ENCODE measurements around the gene ZNF600.
"Not testable (repeated sequence)": the region's sequence is repeated elsewhere in the genome, so short reads cannot be mapped to it uniquely, and the experiment has no call there.

Gene ZNF600

GRCh38 chr19:52789440-52789839 lies 2.8 kb upstream of the ZNF600 start:
- Histone ChIP-seq H3K79me2 (ENCODE audit: insufficient read depth, low read length) (peaks cover 18% of the 10 kb centered on the region; the same call in 1 of the 2 replicates), H3K4me3 (ENCODE audit: insufficient read depth, low read length, poor library complexity, severe bottlenecking) (no peak overlapping the region), H3K27ac (ENCODE audit: low read depth, low read length) (no peak overlapping the region), H3K9me3 (ENCODE audit: insufficient read depth, low read length) (no peaks in the 10 kb centered on the region), H4K20me1 (ENCODE audit: low read depth, low read length) (no peaks in the 10 kb centered on the region), H3F3A (ENCODE audit: insufficient read depth) (no peaks in the 10 kb centered on the region), H3K36me3 (ENCODE audit: low read length) (no peaks in the 10 kb centered on the region), H3K9ac (ENCODE audit: low read length) (no peak overlapping the region), H3K27me3 (ENCODE audit: low read length) (no peaks in the 10 kb centered on the region), H3K9me2 (replicated peaks; ENCODE audit: insufficient read depth, low read length) (no peaks in the 10 kb centered on the region), H2AFZ (ENCODE audit: low read depth, low read length, severe bottlenecking) (no peak overlapping the region), H3K4me2 (ENCODE audit: low read depth, low read length, poor library complexity, severe bottlenecking) (no peak overlapping the region)
- TF ChIP-seq EZH2phosphoT487 (conservative IDR thresholded peaks at IDR 0.05; ENCODE audit: low read length): no peak
- TF ChIP-seq CTCF (IDR thresholded peaks at IDR 0.05; ENCODE audit: insufficient read depth, low read length, poor library complexity, severe bottlenecking): no peak

GRCh38 chr19:52786078-52786463 lies 520 bp downstream of the ZNF600 start:
- no peaks in the 10 kb centered on the region for H3K9me3 ChIP-seq (ENCODE audit: insufficient read depth, low read length)
- TF ChIP-seq CTCF (IDR thresholded peaks at IDR 0.05; ENCODE audit: insufficient read depth, low read length, poor library complexity, severe bottlenecking) (no peak), EZH2phosphoT487 (conservative IDR thresholded peaks at IDR 0.05; ENCODE audit: low read length) (no peak)
- peak overlapping the region; percentile 96 for H3K4me3 ChIP-seq (ENCODE audit: insufficient read depth, low read length, poor library complexity, severe bottlenecking)
- peak overlapping the region; percentile 75 for H3K9ac ChIP-seq (ENCODE audit: low read length)
- H2AFZ ChIP-seq (ENCODE audit: low read depth, low read length, severe bottlenecking): peak overlapping the region; percentile 97
- H3K27me3 ChIP-seq (ENCODE audit: low read length): no peaks in the 10 kb centered on the region
- no peaks in the 10 kb centered on the region for H3K36me3 ChIP-seq (ENCODE audit: low read length)
- peaks cover 21% of the 10 kb centered on the region; the same call in 1 of the 2 replicates for H3K79me2 ChIP-seq (ENCODE audit: insufficient read depth, low read length)
- H3K4me2 ChIP-seq (ENCODE audit: low read depth, low read length, poor library complexity, severe bottlenecking): peak overlapping the region; percentile 80
- no peak overlapping the region for H3K27ac ChIP-seq (ENCODE audit: low read depth, low read length)
- H3K9me2 ChIP-seq (replicated peaks; ENCODE audit: insufficient read depth, low read length): no peaks in the 10 kb centered on the region
- H3F3A ChIP-seq (ENCODE audit: insufficient read depth): no peaks in the 10 kb centered on the region
- no peaks in the 10 kb centered on the region for H4K20me1 ChIP-seq (ENCODE audit: low read depth, low read length)

DNA sequence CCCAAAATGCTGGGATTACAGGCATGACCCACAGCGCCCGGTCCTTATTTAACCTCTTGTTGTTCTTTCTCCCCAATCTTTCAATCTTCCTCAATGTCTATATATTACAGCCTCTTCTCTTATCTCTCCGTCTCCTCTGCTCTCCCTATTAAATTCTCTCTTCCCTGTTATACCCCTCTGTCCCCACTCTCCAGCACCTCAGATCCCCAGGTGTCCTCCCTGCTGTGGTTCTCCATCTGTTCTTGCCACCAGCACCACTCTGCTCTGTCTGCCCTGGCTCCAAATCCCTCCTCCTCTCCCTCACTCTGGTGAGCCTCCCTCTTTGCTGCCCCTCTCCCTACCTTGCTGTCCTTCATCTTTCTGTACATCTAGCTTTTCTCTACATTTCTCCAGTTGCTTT lies 1.1 kb downstream of the ZNF600 start:
- Histone ChIP-seq H2AFZ (ENCODE audit: low read depth, low read length, severe bottlenecking) (no peak overlapping the region), H3F3A (ENCODE audit: insufficient read depth) (no peaks in the 10 kb centered on the region), H4K20me1 (ENCODE audit: low read depth, low read length) (no peaks in the 10 kb centered on the region), H3K4me2 (ENCODE audit: low read depth, low read length, poor library complexity, severe bottlenecking) (peak overlapping the region; percentile 80), H3K4me3 (ENCODE audit: insufficient read depth, low read length, poor library complexity, severe bottlenecking) (peak overlapping the region; percentile 96), H3K9ac (ENCODE audit: low read length) (peak overlapping the region; percentile 75), H3K9me2 (replicated peaks; ENCODE audit: insufficient read depth, low read length) (no peaks in the 10 kb centered on the region), H3K36me3 (ENCODE audit: low read length) (no peaks in the 10 kb centered on the region), H3K79me2 (ENCODE audit: insufficient read depth, low read length) (peaks cover 21% of the 10 kb centered on the region; the same call in 1 of the 2 replicates), H3K27me3 (ENCODE audit: low read length) (no peaks in the 10 kb centered on the region), H3K9me3 (ENCODE audit: insufficient read depth, low read length) (no peaks in the 10 kb centered on the region), H3K27ac (ENCODE audit: low read depth, low read length) (no peak overlapping the region)
- TF ChIP-seq EZH2phosphoT487 (conservative IDR thresholded peaks at IDR 0.05; ENCODE audit: low read length) (no peak), CTCF (IDR thresholded peaks at IDR 0.05; ENCODE audit: insufficient read depth, low read length, poor library complexity, severe bottlenecking) (no peak)

GRCh38 chr19:52782864-52783263 lies 3.7 kb downstream of the ZNF600 start:
- H3K9ac ChIP-seq (ENCODE audit: low read length); H4K20me1 ChIP-seq (ENCODE audit: low read depth, low read length); H3K9me3 ChIP-seq (ENCODE audit: insufficient read depth, low read length); H2AFZ ChIP-seq (ENCODE audit: low read depth, low read length, severe bottlenecking); H3K4me3 ChIP-seq (ENCODE audit: insufficient read depth, low read length, poor library complexity, severe bottlenecking); H3K4me2 ChIP-seq (ENCODE audit: low read depth, low read length, poor library complexity, severe bottlenecking); H3K27ac ChIP-seq (ENCODE audit: low read depth, low read length); H3K9me2 ChIP-seq (replicated peaks; ENCODE audit: insufficient read depth, low read length); H3F3A ChIP-seq (ENCODE audit: insufficient read depth); H3K36me3 ChIP-seq (ENCODE audit: low read length); H3K27me3 ChIP-seq (ENCODE audit: low read length): not testable (repeated sequence)
- peaks cover 21% of the 10 kb centered on the region; the same call in 1 of the 2 replicates for H3K79me2 ChIP-seq (ENCODE audit: insufficient read depth, low read length)
